ENCODE data around the gene GTF2F2.

Gene GTF2F2

GRCh38 chr13:45122941-45123340 lies 2.6 kb downstream of the GTF2F2 start:
- DNase-seq, result no peak

DNA sequence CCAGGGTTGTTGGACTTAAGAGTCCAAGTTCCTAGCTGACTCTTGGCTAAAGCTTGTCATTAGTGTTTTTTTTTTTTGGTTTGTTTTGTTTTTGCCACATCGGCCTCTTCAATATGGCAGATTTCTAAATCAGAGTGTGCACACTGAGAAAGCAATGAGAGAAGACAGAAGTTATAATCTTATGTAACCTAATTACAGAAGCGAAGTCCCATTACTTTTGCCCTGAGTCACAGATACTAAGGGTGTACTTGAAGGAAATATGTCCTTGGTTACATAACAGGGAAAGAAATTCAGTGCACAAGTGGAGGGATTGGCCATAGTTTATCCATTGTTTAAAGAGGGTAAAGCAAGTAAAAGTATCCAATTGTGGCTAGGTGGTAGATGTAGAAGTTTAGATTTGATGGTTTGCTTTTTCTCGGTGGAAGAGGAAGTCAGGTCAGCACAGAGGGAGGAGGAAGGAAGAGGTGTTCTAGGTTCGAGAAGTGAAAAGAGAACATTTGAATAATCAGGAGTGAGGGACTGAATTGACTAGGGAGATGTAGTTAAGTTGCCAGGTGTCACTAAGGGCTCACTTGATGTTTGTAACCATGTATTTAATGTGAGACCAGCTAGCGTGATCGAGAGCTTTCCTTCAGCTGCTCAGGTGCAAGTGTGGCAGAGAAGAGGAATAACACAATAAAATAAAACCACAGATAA lies 12.2 kb downstream of the GTF2F2 start:
- no peak for DNase-seq

GRCh38 chr13:45133396-45134118 lies 13.2 kb downstream of the GTF2F2 start:
- no peak for DNase-seq

GRCh38 chr13:45136741-45137504 lies 16.6 kb downstream of the GTF2F2 start:
- no peak for DNase-seq

- no peak for DNase-seq
Measured at GRCh38 chr13:45137526-45137925, 17.2 kb downstream of the GTF2F2 start.

GRCh38 chr13:45138282-45138681 lies 18.0 kb downstream of the GTF2F2 start:
- no peak for DNase-seq

- no peak for DNase-seq
Measured at GRCh38 chr13:45141369-45141768, 21.1 kb downstream of the GTF2F2 start.

DNA sequence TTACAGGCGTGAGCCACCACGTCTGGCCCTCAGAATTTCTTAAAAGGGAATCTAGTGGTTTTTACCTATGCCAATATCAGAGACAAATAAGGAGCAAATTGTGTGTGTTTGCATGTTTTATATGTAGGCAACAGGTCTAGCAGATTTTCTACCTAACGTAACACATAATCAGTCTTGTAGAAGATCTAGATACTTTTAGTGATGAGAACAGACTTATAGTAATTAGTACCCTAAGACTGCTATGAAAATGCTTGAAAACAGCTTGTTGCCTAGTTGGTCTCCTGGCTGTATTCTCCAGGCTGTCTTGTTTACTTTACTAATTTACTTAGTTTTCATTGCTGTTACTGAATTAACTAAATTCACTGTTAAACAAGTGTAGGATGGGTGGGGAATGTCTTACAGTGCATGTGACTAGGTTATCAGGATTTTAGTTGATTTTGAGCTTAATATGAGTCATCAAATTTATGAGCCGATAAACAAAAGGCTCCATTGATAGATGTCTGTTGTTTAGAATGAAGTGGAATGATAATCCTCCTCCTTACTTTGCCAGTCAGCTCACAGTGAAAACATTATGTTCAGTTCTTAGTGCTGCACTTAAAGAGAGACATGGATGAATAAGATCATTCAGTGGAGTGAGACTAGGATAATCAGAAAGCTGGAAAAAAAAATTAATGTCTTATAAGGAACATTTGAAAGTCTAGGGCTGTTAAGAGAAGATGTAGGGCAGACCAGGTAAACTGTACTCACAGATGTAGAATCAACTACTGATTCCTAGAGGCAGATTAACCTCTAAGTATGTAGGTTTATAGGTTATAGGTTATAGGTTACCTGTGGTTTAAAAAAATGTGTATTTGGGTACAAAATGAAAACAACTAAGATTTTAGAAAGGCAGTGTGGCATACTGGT lies 22.4 kb downstream of the GTF2F2 start:
- DNase-seq, result peak; percentile 33

DNA sequence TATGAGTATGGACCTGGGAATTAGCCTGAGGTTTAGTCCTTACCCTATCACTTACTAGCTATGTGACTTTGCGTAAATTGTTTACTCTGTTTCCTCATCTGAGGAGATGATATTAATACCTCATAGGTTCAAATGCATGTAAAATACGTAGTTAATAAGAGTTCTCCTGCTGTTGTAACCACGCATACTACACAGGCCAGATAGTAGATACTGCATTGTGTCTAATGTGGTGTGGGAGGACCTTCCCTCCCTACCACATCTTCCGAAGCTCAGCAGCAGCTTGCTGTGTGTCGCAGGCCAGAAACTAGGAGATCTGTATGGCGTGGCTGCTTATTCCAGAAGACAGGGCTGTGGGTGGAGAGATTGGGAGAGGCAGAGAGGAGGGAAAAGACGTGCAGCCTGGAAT lies 23.0 kb downstream of the GTF2F2 start:
- no peak for DNase-seq

GRCh38 chr13:45149964-45150363 lies 29.7 kb downstream of the GTF2F2 start:
- DNase-seq, result no peak

GRCh38 chr13:45156565-45157361 lies 36.5 kb downstream of the GTF2F2 start:
- no peak for DNase-seq

DNA sequence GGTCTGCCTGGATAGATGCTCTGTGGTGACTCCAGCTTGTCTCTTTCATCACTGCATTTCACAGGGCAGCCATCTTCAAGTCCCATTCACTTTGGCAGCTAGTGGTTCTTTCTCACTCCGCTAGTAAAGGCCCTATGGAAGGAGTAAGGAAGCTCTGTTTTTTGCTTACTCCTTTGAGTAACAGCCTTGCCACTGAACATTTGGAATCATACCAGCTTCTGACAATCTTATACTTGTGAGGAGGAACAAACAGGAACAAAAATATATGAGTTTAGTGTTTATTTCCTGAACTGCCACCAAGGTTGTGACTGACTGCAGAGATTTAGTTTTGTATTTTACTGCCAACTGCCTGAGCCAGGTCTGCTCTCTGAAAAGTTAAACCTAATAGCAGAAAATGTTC lies 41.9 kb downstream of the GTF2F2 start:
- no peak for DNase-seq

DNA sequence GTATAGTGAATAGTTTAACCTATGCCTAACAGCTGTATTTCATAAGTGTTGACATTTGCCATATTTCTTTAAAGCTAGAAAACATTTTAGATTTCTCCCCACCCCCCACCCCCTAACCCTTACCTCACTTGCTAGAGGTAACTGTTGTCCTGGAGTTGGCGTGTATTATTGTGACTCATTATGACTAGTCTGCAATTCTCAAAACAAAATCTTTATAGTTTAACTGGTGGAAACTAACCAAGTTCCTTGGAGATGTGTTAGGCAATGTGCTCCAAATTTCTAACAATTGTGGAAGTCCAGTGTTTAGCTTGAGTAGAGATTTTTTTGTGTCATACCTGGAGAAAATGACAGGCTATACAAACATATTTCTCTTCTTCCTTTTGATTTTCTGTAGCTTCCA lies 42.5 kb downstream of the GTF2F2 start:
- DNase-seq, result no peak

DNA sequence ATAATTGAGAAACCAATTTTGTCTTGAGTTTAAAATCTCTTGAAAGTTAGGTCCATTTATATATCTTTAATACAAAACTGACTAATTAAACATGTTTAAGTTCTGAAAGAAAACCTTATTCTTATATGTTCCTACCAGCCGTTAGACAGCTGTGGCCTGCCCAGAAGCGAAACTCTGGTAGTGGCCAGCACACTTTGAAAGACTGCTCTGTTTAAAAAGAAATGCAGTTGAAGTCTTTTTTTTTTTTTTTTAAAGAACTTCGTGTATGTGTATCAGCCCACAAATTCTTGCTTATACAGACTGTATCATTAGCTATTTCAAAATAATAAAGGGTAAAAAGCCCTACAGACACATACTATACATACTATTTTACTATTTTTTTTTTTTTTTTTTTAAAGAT lies 46.5 kb downstream of the GTF2F2 start:
- DNase-seq, result no peak

DNA sequence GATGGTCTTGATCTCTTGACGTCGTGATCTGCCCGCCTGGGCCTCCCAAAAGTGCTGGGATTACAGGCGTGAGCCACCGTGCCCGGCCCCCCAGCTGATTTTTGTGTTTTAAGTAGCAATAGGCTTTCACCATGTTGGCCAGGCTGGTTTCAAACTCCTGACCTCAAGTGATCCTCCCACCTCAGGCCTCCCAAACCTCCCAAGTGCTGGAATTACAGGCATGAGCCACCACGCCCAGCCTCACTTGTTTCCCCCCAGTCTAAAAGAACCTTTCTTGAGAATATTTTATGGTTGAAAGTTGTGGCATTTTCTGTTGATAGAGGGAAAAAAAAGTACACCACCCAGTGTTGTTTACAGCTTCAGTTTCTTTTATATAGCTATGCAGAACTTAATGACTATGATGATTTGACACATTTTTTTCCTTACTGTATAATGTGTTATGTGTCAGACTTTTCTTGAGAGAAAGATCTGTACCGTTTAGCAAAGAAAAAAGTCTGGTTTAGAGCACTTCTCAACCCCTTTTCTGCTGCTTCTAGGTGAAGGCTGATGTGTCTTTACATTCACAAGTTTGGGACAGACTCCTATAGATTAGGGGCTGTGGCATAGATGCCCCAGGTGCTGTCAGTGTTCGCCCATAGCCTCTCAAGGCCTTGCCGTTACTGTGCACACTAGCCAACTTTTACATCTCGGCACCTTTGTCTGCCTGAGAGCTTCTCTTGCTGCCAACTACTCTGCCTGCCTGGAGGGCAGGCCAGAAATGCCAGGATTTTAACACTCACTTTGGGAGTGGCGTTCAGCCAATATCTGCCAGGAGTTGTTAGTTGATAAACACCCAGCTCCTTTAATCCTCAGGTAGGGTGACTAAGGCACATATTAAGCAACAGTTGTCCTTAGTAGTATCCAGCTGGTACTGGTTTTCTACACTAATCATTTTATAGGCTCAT lies 47.6 kb downstream of the GTF2F2 start:
- no peak for DNase-seq

DNA sequence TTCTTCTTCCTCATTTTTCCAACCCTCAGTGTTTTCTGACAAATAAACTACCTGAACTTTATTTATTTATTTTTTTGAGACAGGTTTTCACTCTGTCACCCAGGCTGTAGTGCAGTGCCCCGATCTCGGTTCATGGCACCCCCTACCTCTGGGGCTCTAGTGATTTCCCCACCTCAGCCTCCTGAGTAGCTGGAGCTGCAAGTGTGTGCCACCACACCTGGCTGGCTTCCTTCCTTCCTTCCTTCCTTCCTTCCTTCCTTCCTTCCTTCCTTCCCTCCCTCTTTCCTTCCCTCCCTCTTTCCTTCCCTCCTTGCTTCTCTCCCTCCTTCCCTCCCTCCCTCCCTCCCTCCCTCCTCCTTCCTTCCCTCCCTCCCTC lies 48.2 kb downstream of the GTF2F2 start:
- no peak for DNase-seq

- DNase-seq, result no peak
Measured at GRCh38 chr13:45174478-45174877, 54.2 kb downstream of the GTF2F2 start.

GRCh38 chr13:45178349-45179162 lies 58.2 kb downstream of the GTF2F2 start:
- DNase-seq, result no peak

GRCh38 chr13:45179428-45179827 lies 59.1 kb downstream of the GTF2F2 start:
- DNase-seq, result no peak

GRCh38 chr13:45180303-45180702 lies 60.0 kb downstream of the GTF2F2 start:
- no peak for DNase-seq
